Stimulated activated memory B cell treated with anti-CD40 and anti-IgM and Interleukin-4, amounts not matched to agents 10 μg/mL and 1 μg/mL and 100 μg/mL, for 72 hours (primary cell): Measurements from ENCODE around the gene ACTL6B.
"Not testable (repeated sequence)": the region's sequence is repeated elsewhere in the genome, so short reads cannot be mapped to it uniquely, and the experiment has no call there.

Source experiments
- ATAC-seq: fragments of 150-1000 bp; cut with Tn5 transposase; 2 replicates; pipeline ENCODE4 v1.10.0; 2021
- H3K27ac Mint-ChIP-seq: one replicate; pipeline ENCODE4 v1.8.0; 2022; ENCODE audit warnings: mild to moderate bottlenecking, mixed read lengths
- H3K27me3 Mint-ChIP-seq: one replicate; pipeline ENCODE4 v1.8.0; 2022; ENCODE audit warnings: mixed read lengths
- H3K36me3 Mint-ChIP-seq: one replicate; pipeline ENCODE4 v1.8.0; 2022; ENCODE audit warnings: mixed read lengths
- H3K4me1 Mint-ChIP-seq: one replicate; pipeline ENCODE4 v1.8.0; 2022; ENCODE audit warnings: mixed read lengths
- H3K4me3 Mint-ChIP-seq: one replicate; pipeline ENCODE4 v1.8.0; 2022; ENCODE audit warnings: mild to moderate bottlenecking, moderate library complexity, mixed read lengths
- H3K9me3 Mint-ChIP-seq: one replicate; pipeline ENCODE4 v1.8.0; 2022; ENCODE audit warnings: mixed read lengths

ACTL6B gene

DNA sequence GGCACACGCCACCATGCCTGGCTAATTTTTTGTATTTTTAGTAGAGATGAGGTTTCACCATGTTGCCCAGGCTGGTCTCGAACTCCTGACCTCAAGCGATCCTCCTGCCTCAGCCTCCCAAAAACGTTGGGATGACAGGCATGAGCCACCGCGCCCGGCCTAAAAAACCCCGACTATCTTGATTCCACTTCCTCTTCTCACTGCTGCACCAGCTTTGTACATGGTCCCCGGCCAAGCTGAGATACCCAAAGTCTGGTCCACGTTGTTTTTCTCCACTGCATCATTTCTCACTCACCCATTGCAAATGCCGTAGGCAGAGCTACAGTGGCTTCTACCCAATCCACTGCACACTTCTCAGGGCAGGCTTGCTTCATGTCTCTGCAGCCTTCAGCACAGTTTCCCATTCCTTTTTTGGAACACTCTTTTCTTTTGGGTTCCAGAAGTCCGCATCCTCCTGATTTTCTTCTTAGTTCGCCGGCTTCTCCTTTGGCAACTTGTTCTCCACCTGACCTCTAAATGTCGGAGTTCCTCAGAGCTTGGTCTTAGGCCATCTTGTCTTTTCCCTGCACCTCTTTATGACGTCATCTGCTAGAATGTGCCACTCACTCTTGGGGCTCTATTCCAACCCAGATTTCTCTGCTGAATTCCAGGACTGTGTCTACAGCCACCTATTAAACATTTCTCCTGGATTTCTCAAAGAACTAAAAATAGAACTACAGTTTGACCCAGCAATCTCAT, 11.3 kb upstream of the ACTL6B start:
- peaks cover 9% of the 10 kb centered on the region for H3K4me1 Mint-ChIP-seq
- ATAC-seq = no peak
- H3K9me3 Mint-ChIP-seq = peaks cover 2% of the 10 kb centered on the region
- no peaks in the 10 kb centered on the region for H3K27me3 Mint-ChIP-seq
- no peaks in the 10 kb centered on the region for H3K36me3 Mint-ChIP-seq
- no peak overlapping the region for H3K27ac Mint-ChIP-seq
- no peak overlapping the region for H3K4me3 Mint-ChIP-seq

DNA sequence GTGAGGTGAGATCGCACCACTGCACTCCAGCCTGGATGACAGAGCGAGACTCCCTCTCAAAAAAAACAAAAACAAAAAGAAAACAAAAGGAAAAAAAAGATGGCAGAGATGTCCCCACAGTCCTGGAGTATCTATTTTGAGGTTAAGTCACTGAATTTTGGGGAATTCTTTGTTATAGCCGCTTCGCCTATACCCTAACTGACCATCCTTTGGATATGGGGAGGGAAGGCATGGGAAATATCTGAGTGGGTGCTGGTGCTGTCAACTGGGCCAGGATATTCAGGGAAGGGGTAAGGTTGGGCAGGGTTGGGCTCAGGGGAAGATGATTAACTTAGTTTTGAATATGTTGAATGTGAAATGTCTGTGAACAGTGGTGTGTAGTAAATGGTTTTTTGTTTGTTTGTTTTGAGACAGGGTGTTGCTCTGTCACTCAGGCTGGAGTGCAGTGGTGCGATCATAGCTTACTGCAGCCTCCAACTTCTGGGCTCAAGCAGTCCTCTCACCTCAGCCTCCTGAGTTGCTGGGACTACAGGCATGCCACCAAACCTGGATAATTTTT, 9.0 kb upstream of the ACTL6B start:
- Mint-ChIP-seq H3K36me3 (no peaks in the 10 kb centered on the region), H3K27me3 (no peaks in the 10 kb centered on the region), H3K9me3 (peaks cover 2% of the 10 kb centered on the region), H3K27ac (no peak overlapping the region), H3K4me3 (no peak overlapping the region), H3K4me1 (peaks cover 9% of the 10 kb centered on the region)
- ATAC-seq = no peak

DNA sequence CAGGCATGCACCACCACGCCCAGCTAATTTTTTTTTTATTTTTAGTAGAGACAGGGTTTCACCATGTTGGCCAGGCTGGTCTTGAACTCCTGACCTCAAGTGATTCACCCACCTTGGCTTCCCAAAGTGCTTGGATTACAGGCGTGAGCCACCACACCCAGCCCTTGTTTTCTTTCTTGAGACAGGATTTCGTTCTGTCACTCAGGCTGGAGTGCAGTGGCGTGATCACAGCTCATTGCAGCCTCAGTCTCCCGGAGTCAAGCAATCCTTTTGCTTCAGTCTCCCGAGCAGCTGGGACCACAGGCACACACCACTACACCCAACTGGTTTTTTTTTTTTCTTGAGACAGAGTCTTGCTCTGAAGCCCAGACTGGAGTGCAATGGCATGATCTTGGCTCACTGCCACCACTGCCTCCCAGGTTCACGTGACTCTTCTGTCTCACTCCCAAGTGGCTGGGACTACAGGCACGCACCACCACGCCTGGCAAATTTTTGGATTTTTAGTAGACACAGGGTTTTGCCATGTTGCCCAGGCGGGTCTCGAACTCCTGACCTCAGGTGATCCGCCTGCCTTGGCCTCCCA, 6.0 kb upstream of the ACTL6B start:
- H3K4me1 Mint-ChIP-seq, H3K9me3 Mint-ChIP-seq, H3K4me3 Mint-ChIP-seq, H3K27ac Mint-ChIP-seq, ATAC-seq, H3K36me3 Mint-ChIP-seq: not testable (repeated sequence)
- peaks cover 20% of the 10 kb centered on the region for H3K27me3 Mint-ChIP-seq

DNA sequence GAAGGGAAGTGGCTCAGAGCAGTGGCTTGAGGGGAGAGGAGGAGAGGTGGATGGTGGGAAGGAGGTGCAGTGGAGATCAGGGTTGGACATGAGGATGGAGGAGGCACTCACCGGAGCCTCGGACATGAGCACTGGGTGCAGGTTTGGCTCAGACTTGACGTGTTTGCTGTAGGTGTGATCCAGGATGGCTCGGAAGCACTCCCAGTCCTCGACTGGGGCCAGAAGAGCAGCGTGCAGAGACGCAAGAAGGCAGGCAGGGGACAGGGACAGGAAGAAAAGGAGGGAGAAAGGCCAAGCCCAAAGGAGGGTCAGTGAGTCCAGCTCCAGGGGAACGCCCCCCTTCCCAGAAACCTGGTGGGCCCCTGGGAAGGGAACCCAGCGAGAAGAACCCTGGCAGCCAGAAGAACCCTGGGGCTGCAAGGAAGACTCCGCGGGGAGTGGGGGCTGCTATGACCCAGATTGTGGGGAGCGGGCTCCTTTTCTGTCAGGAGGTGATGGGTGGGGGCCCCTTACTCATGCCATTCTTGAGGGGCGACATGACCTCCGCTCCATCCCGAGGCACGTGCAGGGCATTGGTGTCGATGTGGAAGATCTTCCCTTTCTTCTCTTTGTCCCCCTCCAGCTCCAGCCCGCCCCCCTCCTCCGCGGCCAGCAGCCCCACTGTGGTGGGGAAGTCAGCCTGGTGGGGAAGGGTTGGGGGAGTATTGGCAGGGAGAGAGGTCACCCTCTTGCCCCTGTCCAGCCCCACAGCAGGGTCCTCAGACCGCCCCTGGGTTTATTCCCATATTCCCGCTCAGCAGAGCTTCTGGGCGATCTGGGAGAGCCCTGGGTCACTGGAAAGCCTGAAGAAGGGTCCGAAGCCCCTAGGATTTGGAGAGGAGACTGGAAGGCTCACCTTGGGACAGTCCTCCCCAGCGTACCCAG, 1.1 kb downstream of the ACTL6B start:
- ATAC-seq = no peak
- H3K27ac Mint-ChIP-seq = no peak overlapping the region
- no peaks in the 10 kb centered on the region for H3K4me1 Mint-ChIP-seq
- no peak overlapping the region for H3K4me3 Mint-ChIP-seq
- H3K9me3 Mint-ChIP-seq = no peaks in the 10 kb centered on the region
- H3K27me3 Mint-ChIP-seq = peaks cover 78% of the 10 kb centered on the region
- no peaks in the 10 kb centered on the region for H3K36me3 Mint-ChIP-seq

DNA sequence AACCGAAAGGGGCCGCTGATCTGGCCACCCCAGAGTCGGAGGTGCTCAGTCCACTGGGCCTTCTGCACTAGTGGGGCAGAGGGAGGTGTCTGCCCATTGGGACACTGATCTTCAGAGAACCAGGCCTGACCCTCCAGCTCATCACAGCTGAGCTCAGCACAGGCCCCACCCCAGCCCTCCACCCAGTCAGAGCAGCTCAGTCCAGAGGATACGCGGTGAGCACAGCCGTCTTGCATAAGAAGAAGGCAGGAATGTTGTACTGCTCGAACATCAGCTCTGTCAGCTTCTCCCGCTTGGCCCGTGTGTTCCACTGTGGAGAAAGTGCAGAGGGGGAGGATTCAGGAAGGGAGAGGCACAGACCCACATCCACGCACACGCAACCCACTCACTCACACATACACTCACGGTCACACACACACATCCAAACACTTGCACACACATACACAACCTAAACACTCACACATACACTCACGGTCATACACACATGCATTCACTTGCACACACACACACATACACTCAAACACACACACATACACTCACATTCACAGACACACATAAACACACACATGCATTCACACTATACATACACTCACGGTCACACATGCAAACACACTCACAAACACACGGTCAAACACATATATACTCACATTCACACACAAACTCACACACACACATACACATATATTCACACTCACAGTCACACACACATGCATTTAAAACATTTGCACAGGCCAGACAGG, 6.3 kb downstream of the ACTL6B start:
- H3K9me3 Mint-ChIP-seq = no peaks in the 10 kb centered on the region
- no peak overlapping the region for H3K27ac Mint-ChIP-seq
- no peaks in the 10 kb centered on the region for H3K36me3 Mint-ChIP-seq
- peaks cover 87% of the 10 kb centered on the region for H3K27me3 Mint-ChIP-seq
- H3K4me1 Mint-ChIP-seq = no peaks in the 10 kb centered on the region
- H3K4me3 Mint-ChIP-seq = no peak overlapping the region
- ATAC-seq = no peak

DNA sequence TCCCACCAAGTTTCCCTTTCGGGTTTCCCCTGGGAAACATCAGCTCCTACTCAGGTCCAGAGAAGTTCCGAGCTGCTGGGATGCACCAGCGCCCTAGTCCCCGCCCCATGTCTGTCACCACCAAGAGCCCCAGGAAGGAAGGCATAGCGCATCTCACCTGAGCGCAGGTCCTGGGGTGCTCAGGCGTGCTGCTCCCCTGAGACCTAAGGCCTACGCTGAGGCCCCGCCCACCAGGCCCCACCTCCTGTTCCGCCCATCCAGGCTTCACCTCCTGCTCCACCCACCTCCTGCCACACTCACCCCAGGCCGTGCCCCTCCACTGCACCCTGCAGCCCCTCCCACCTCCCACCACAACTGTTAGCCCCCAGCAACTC, 13.7 kb downstream of the ACTL6B start:
- no peak overlapping the region for H3K27ac Mint-ChIP-seq
- H3K27me3 Mint-ChIP-seq = peaks cover 45% of the 10 kb centered on the region
- H3K9me3 Mint-ChIP-seq = no peaks in the 10 kb centered on the region
- H3K36me3 Mint-ChIP-seq = no peaks in the 10 kb centered on the region
- H3K4me3 Mint-ChIP-seq = peak overlapping the region; percentile 5
- ATAC-seq = peak; percentile 91
- H3K4me1 Mint-ChIP-seq = peaks cover 18% of the 10 kb centered on the region

DNA sequence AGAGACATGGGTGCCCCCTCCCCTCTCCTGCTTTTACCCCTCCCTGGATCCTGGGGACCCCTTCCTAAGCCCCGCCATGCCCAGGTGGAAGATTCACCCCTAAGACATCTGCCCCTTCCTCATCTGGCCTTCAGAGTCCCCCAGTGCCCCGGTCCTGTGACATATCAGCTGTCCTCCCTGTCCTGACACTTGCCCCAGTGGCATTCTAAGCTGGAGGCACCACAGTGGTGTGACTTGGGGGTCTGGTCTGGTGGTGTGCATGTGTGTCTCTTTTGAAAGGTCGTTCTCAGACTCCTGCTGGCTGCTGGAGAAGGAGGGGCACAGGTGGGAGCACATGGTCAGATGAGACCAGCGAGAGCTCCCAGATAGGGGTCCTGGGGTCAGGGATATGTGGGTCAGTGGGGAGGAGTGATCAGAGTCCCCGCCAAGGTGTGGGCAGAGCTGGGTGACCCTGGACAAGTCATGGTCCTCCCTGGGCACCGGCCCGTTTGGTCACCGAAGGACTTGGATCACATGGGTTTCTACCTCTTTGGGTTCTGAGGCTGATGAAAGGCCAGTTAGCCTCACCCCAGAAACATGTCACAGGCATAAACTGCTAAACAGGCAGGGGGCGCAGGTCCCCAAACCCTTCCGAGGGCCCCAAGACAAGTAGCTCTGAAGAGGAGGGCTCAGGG, 14.3 kb downstream of the ACTL6B start:
- Mint-ChIP-seq H3K4me3 (peak overlapping the region; percentile 5), H3K36me3 (no peaks in the 10 kb centered on the region), H3K27me3 (peaks cover 40% of the 10 kb centered on the region), H3K9me3 (no peaks in the 10 kb centered on the region), H3K27ac (no peak overlapping the region), H3K4me1 (peaks cover 18% of the 10 kb centered on the region)
- peak; percentile 25 for ATAC-seq

DNA sequence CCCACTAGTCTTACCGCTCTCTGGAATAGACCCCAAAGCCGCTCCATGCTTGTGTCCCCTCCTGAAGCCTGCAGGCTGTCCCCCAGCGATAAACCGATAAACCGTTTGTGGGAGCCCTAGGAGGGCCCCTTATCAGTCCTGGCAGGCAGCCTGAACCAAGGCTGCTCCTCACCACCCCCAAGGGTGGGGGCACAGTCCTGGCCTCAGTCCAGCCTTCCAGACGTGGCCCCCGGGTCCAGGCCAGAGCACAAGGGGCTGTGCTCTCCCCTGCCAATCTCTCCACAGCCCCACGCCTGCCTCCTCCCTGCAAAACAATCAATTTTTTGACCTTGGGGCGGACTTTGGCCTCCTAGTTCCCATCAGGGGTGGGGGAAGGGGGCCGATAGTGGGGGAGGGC, 14.8 kb downstream of the ACTL6B start, which contains the start of gene TFR2:
Gene TFR2 (minus strand): TSS at position 90 of the 397 bp plus-strand sequence. CDS start 43 bp downstream, at position 47.
- ATAC-seq = no peak
- Mint-ChIP-seq H3K27ac (no peak within 1 kb of the TSS), H3K36me3 (no peaks in the 10 kb centered on the region), H3K27me3 (peaks cover 35% of the 10 kb centered on the region), H3K4me1 (peaks cover 18% of the 10 kb centered on the region), H3K9me3 (no peaks in the 10 kb centered on the region), H3K4me3 (peak within 1 kb of the TSS; percentile 5)

DNA sequence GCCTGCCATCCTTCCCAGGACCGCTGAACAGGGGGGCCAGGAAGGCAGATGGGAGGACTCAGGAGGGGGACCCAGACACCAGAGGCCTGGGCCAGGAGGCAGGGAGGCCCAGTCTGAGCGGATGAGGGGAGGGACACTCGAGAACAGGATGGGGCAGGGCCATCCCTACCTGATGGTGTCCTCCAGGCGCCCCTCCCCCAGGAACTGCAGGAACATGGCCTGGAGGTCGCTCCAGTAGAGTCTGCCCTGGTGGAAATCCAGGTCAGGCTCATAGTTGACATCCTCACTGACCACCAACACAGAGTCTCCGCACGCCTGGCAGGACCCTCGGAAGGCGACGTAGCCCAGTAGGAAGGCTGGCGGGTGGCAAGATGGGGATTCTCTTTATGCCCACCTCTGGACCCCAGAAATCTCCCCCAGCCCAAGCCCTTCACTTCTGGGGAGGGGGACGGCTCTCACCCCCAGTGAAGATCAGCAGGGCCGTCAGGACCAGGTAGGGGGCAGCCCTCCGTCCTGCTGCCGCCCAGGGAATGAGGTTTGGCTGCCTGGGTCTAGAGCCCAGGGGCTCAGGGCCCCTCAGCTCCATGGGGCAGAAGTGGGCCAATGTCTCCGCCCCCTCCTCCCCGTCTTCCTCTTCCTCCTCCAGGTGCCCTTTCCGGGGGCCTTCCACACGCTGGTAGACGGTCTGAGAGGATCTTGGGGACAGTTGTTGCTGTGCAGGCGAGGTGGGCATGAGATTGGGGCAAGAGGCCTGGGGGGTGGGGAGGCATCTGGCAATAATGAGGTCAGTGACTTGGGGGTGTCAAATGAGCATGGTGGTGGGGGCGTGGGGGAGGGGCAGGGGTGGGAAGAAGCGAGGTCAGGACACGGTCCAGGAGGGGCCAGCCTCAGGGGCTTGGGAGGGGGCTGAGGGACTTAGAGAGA, 15.5 kb downstream of the ACTL6B start:
- Mint-ChIP-seq H3K9me3 (no peaks in the 10 kb centered on the region), H3K4me1 (peaks cover 18% of the 10 kb centered on the region), H3K27me3 (peaks cover 28% of the 10 kb centered on the region), H3K36me3 (no peaks in the 10 kb centered on the region), H3K4me3 (no peak overlapping the region), H3K27ac (no peak overlapping the region)
- ATAC-seq = no peak

DNA sequence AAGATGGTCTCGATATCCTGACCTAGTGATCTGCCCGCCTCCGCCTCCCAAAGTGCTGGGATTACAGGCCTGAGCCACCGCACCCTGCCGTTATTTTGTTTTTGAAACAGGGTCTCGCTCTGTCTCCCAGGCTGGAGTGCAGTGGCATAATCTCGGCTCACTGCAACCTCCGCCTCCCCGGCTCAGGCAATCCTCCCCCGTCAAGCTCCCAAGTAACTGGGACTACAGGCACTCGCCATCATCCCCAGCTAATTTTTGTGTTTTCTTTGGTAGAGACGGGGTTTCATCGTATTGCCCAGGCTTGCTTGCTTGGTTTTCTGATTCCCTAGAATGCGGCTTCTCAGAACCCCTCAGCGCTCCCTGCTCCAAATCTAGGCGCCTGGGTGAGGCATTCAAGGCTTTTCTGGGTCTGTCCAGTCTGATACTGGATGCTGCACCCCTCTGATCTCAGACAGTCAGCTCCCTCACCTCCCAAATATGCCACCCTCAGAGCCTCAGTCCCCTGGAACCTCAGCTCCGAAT, 16.2 kb downstream of the ACTL6B start:
- H3K4me3 Mint-ChIP-seq = no peak overlapping the region
- no peak for ATAC-seq
- H3K4me1 Mint-ChIP-seq = peaks cover 18% of the 10 kb centered on the region
- no peaks in the 10 kb centered on the region for H3K36me3 Mint-ChIP-seq
- no peak overlapping the region for H3K27ac Mint-ChIP-seq
- H3K9me3 Mint-ChIP-seq = no peaks in the 10 kb centered on the region
- H3K27me3 Mint-ChIP-seq = peaks cover 21% of the 10 kb centered on the region

DNA sequence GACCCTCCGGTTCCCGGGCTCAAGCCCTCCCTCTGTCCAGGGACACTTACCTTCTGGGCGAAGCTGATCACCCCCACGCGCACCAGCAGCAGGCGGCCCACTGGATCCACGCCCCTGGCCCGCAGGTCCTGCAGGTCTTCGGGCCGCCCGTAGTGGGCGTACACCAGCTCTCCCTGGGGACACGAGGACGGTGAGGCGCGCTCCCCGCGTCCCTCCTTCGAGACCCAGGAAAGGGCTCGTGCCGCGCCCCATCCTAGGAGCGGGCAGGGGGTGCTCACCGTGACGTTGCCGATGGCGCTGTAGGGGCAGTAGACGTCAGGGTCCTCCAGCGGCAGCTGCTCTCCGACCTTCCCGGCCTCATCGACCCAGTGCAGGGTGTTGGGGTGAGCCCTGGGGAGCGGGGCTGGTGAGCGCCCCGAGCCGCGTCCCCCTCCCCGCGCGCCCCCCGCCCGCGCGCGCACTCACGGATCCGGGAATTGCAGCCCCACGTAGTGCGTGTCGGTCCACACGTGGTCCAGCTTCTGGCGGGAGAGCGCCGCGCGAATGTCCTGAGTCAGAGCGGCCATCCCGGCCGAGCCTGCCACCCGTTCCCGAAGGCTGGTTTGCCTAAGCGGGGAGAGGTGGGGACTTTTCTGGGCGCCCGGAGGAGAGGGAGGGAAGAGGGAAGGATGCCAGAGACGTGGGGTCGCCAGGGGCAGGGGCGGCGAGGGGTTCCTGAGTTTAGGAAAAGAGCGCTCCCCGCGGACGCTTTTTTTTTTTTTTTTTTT, 23.1 kb downstream of the ACTL6B start:
- peak overlapping the region; percentile 81 for H3K4me3 Mint-ChIP-seq
- no peaks in the 10 kb centered on the region for H3K27me3 Mint-ChIP-seq
- no peaks in the 10 kb centered on the region for H3K36me3 Mint-ChIP-seq
- H3K27ac Mint-ChIP-seq = peak overlapping the region; percentile 80
- H3K9me3 Mint-ChIP-seq = no peaks in the 10 kb centered on the region
- peak; percentile 77 for ATAC-seq
- peaks cover 26% of the 10 kb centered on the region for H3K4me1 Mint-ChIP-seq

DNA sequence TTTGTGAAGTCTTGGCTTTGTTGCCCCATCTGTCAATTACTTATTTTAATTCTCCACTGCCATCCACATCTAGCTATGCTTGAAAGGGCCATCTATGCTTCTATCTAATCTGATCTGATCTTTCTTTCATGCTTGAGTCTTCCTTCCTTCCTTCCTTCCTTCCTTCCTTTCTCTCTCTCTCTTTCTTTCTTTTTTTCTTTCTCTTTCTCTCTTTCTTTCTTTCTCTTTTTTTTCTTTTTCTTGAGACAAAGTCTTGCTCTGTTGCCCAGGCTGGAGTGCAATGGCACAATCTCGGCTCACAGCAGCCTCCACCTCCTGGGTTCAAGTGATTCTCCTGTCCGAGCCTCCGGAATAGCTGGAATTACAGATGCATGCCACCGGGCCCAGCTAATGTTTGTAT, 26.2 kb downstream of the ACTL6B start:
- peaks cover 37% of the 10 kb centered on the region for H3K4me1 Mint-ChIP-seq

More for the DNA sequence above, 26.2 kb downstream of the ACTL6B start:
- Mint-ChIP-seq H3K27me3 (no peaks in the 10 kb centered on the region), H3K9me3 (no peaks in the 10 kb centered on the region), H3K4me3 (no peak overlapping the region), H3K36me3 (no peaks in the 10 kb centered on the region), H3K27ac (no peak overlapping the region)
- no peak for ATAC-seq
